Aortic smooth muscle cell (primary cell): ENCODE results near the gene ATP5F1A. TPM values are rescaled to one million over a fixed set of nuclear protein-coding genes. Genes with fewer than 3 reads are reported as not detected.

Source experiments
- total RNA-seq: library from RNA; depleted of rRNA; stranded (reverse); fragments of >200 nt; gene quantifications from 2 replicates; pipeline ENCODE4 v1.2.3, GENCODE V29; 2014

Gene ATP5F1A
- total RNA-seq: 708 and 733 TPM in 2 replicates

GRCh38 chr18:46097801-46098615 lies at the start of gene ATP5F1A:
Gene ATP5F1A (minus strand): TSS chr18:46098296. CDS start chr18:46098231, 65 bp downstream.

DNA sequence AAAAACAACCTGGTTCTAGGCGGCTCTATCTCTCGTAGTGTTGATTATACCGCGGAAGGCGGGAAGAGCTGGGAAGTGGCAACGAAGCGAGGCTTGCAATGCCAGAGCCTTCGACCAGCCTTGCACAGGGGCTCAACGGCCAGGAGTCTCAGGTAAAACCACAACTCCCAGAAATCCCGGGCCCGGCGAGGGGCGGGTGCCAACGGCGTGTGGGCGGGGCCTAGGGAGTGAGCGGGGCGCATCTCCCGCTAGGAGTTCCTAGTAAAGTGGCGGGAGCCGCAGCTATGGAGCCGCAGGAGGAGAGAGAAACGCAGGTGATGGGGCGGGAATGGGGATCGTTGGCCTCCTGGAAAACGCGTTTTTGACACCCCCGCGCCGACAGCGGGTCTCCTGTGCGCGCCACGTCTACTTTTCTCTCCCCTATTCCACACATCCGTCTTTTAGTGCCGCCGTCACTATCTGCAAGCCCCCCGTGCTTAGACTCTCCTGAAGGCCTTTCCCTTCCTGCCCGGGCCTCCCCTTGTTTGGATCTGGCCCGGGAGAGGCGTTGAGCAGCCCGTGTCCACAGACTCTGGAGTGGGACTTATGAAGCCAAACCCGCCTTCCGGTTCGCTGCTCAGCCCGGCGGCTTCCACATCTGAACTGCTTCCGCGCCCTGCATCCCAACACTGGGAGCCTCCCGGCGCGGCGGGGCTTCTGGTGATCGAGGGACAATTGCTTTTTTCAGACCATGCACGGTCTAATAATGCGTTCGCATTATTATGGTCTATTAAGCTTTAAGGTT lies 6.2 kb upstream of the ATP5F1A start, which contains the start of gene HAUS1:
HAUS1 (plus strand) TSS at position 258 of the 784 bp plus-strand sequence; CDS start at position 285, 27 bp downstream.

GRCh38 chr18:46071653-46072375 lies 26.3 kb downstream of the ATP5F1A start, which contains the start of gene PSTPIP2:
Gene PSTPIP2 (minus strand): TSS chr18:46072260. CDS start chr18:46072188, 72 bp downstream.

Other genes with a start within 250 kb of the ATP5F1A start
- 29.9 and 36.7 TPM in 2 replicates for gene EPG5, start 131.0 kb downstream of the ATP5F1A start, total RNA-seq
- 1.8 and 2.7 TPM in 2 replicates for gene PSTPIP2, start 26.0 kb downstream of the ATP5F1A start, total RNA-seq
- gene HAUS1, start 6.1 kb upstream of the ATP5F1A start, total RNA-seq: 23.1 and 30.5 TPM in 2 replicates